GM23248 (cell line): ENCODE data around the gene ANO6. TPM values are rescaled to one million over a fixed set of nuclear protein-coding genes. Genes with fewer than 3 reads are reported as not detected.

ENCODE experiments used
- DNase-seq: peaks from one replicate; pipeline ENCODE4 v3.0.0-alpha.2; 2015
- H2AFZ ChIP-seq: fragments of 200-600 bp; sonication (generic); 2 replicates; pipeline ENCODE4 v1.6.1; 2016; ENCODE audit warnings: antibody characterized with exemption
- H3F3A ChIP-seq: fragments of 200-600 bp; sonication (generic); 2 replicates; pipeline ENCODE4 v1.6.1; 2016; ENCODE audit warnings: mild to moderate bottlenecking, antibody characterized with exemption, mixed run types; ENCODE audit not compliant: insufficient read depth
- H3K27ac ChIP-seq: fragments of 200-600 bp; sonication (generic); 2 replicates; pipeline ENCODE4 v1.5.1; 2016; ENCODE audit warnings: mild to moderate bottlenecking
- H3K27me3 ChIP-seq: fragments of 200-600 bp; sonication (generic); replicated peaks from 2 replicates; pipeline ENCODE4 v1.6.1; 2016; ENCODE audit warnings: mild to moderate bottlenecking; ENCODE audit not compliant: insufficient read depth
- H3K36me3 ChIP-seq: fragments of 200-600 bp; sonication (generic); 2 replicates; pipeline ENCODE4 v1.6.1; 2016; ENCODE audit warnings: low read depth, mild to moderate bottlenecking
- H3K4me1 ChIP-seq: fragments of 200-600 bp; sonication (generic); 2 replicates; pipeline ENCODE4 v1.6.1; 2016; ENCODE audit warnings: mild to moderate bottlenecking; ENCODE audit not compliant: insufficient read depth
- H3K4me2 ChIP-seq: fragments of 200-600 bp; sonication (generic); one replicate; pipeline ENCODE4 v1.6.1; 2016; ENCODE audit warnings: mild to moderate bottlenecking; ENCODE audit not compliant: unreplicated experiment
- H3K4me3 ChIP-seq: fragments of 200-600 bp; sonication (generic); 2 replicates; pipeline ENCODE4 v1.5.1; 2016; ENCODE audit warnings: mild to moderate bottlenecking
- H3K79me2 ChIP-seq: fragments of 200-600 bp; sonication (generic); 2 replicates; pipeline ENCODE4 v1.6.1; 2016; ENCODE audit warnings: mild to moderate bottlenecking; ENCODE audit not compliant: insufficient read depth
- H3K9ac ChIP-seq: fragments of 200-600 bp; sonication (generic); 2 replicates; pipeline ENCODE4 v1.6.1; 2016; ENCODE audit warnings: mild to moderate bottlenecking
- H3K9me2 ChIP-seq: fragments of 200-600 bp; sonication (generic); 2 replicates; pipeline ENCODE4 v1.6.1; 2016; ENCODE audit warnings: mixed run types, mild to moderate bottlenecking, moderate library complexity; ENCODE audit not compliant: insufficient read depth
- H3K9me3 ChIP-seq: fragments of 200-600 bp; sonication (generic); one replicate; pipeline ENCODE4 v1.6.1; 2017; ENCODE audit warnings: low read depth
- H4K20me1 ChIP-seq: fragments of 200-600 bp; sonication (generic); 2 replicates; pipeline ENCODE4 v1.6.0; 2016; ENCODE audit not compliant: insufficient read depth
- EZH2 ChIP-seq: fragments of 200-600 bp; sonication (generic); IDR thresholded peaks from 2 replicates; pipeline ENCODE4 v1.6.1; 2018; ENCODE audit warnings: antibody characterized with exemption, mild to moderate bottlenecking; ENCODE audit not compliant: insufficient read depth, poor library complexity, severe bottlenecking
- EZH2phosphoT487 ChIP-seq: fragments of 200-600 bp; sonication (generic); IDR thresholded peaks from 2 replicates; pipeline ENCODE4 v1.6.1; 2018; ENCODE audit warnings: antibody characterized with exemption, moderate library complexity, mild to moderate bottlenecking, low read depth; ENCODE audit not compliant: insufficient read depth
- WGBS, 2 experiments: methylation state at CpG; one replicate each; pipeline ENCODE4 v1.1.6; 2015 to 2017; ENCODE audit warnings: low lambda C conversion rate in 2 of 2, low coverage in 1 of 2; ENCODE audit errors: missing lambda C conversion rate in 2 of 2; 5-methylcytosine and 5-hydroxymethylcytosine counted together
- in situ Hi-C: fragments of 300-500 bp; cut with MboI; formaldehyde crosslinking; loops from 2 replicates; pipeline ENCODE4 v1.15.0; 2020
- polyA plus RNA-seq: library from polyadenylated mRNA; unstranded; fragments of >200 nt; fragmentation: Nextera tagmentation; extraction: Ambion mirVana; gene quantifications from 2 replicates; pipeline ENCODE4 v1.2.1, GENCODE V29; 2016
- total RNA-seq: library from RNA; depleted of rRNA; stranded (reverse); fragments of >200 nt; shearing (Covaris generic); gene quantifications from 2 replicates; pipeline ENCODE4 v1.2.3, GENCODE V29; 2014

Gene ANO6
- total and polyA plus RNA-seq, 2 experiments from 2014 or later: 50.1 to 65.4 TPM

DNA sequence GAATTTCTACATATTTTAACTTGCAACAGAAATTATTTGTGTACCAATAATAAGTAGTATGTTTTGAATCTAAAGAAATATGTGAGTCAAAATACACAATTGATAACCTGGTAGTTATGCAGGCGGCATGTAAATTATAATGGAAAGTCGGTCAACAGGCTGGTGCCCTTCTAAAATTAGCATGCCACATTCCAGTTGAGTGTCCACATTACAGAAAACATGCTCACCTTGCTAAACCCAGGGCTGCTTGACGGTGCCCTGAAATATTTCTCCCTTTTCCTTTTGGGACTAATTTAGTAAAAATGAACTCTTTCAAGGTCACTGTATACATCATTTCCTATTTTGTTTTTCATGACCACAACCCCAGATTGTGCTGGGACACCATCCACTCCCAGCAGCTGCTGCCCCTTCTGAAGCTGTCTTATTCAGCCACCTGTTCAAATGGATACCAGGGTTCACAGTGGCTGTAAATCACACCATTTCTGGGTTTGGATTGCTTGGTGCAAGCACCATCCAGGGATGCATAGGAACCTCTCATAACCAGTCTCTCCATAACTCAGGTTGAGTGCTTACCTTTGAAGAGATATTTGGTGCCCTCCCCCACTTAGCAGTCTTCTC, 110.6 kb downstream of the ANO6 start:
- Histone ChIP-seq H3K79me2 (peaks cover 66% of the 10 kb centered on the region), H3K9me3 (no peaks in the 10 kb centered on the region), H3K9ac (no peak overlapping the region), H4K20me1 (no peaks in the 10 kb centered on the region), H3F3A (no peaks in the 10 kb centered on the region), H3K4me1 (no peaks in the 10 kb centered on the region; the same call in 1 of the 2 replicates), H3K27me3 (no peaks in the 10 kb centered on the region), H3K4me2 (no peak overlapping the region), H3K36me3 (no peaks in the 10 kb centered on the region), H3K9me2 (no peaks in the 10 kb centered on the region), H2AFZ (no peak overlapping the region), H3K4me3 (no peak overlapping the region), H3K27ac (no peak overlapping the region)
- no peak for DNase-seq
- TF ChIP-seq EZH2 (no peak), EZH2phosphoT487 (no peak)
- in situ Hi-C loops: no loop called here
- 97 to 99% methylated on average over 3 of the region's 3 CpGs for WGBS, 2 experiments

DNA sequence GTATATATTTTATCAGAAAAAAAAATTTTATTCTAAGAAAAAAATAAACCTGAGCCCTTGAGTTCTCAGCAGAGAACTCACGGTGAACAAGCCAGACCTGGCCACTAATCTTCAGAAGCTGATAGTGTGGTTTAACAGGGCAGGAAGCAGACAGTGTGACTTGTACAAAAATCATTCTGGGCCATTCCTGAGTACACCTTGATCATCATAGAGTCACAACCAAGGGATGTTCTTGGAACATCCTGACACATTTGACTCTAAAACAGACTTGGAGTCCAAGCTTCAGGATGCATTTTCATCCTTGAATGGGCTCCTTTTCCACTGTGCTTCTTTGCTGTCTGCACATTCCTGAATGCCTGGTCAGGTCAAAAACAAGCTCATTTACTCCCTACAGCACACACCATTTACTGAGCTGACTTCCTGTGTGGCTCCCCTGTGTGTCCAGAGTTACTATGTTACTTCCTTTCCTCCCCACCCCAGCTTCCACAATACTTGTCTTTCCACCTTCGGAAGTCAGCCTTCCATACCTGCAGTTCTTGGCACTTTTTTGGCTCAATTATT, 112.0 kb downstream of the ANO6 start:
- DNase-seq: peak; percentile 29
- Histone ChIP-seq H3K4me1 (no peaks in the 10 kb centered on the region; the same call in 1 of the 2 replicates), H3K36me3 (no peaks in the 10 kb centered on the region), H4K20me1 (no peaks in the 10 kb centered on the region), H3K9me2 (no peaks in the 10 kb centered on the region), H3K79me2 (peaks cover 52% of the 10 kb centered on the region), H3K27me3 (no peaks in the 10 kb centered on the region), H3K27ac (no peak overlapping the region), H3K4me3 (no peak overlapping the region), H3K9me3 (no peaks in the 10 kb centered on the region), H2AFZ (no peak overlapping the region), H3K4me2 (no peak overlapping the region), H3F3A (no peaks in the 10 kb centered on the region), H3K9ac (no peak overlapping the region)
- no peak for TF ChIP-seq EZH2phosphoT487
- TF ChIP-seq EZH2: no peak
- in situ Hi-C loops: no loop called here
- WGBS, 2 experiments: 97 to 100% methylated on average over 2 of the region's 2 CpGs

DNA sequence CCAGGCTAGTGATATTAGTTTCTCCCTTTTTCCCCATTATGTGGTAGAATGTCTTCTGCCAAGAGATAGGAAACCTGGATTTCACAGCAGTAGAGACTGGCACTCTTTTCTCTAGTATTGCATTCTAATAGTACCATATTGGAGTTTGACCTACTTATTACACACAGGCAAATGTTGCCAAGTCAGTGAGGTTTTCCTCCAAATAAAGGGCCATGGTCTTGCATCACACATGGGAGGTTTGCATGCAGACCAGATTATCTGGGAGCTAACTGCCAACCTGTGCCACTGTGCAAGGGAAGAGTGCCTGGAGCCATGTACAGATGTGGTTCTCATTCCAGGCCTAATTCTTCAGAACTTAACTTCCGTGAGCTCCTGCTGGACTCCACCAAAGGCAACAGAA, 113.3 kb downstream of the ANO6 start:
- no peaks in the 10 kb centered on the region; the same call in 1 of the 2 replicates for H3K4me1 ChIP-seq
- no peak overlapping the region for H3K4me3 ChIP-seq
- H3K9ac ChIP-seq: no peak overlapping the region
- H3K4me2 ChIP-seq: no peak overlapping the region
- no peaks in the 10 kb centered on the region for H3K9me3 ChIP-seq
- H3K9me2 ChIP-seq: no peaks in the 10 kb centered on the region
- H3K79me2 ChIP-seq: peaks cover 52% of the 10 kb centered on the region
- H3K36me3 ChIP-seq: no peaks in the 10 kb centered on the region
- TF ChIP-seq EZH2 (no peak), EZH2phosphoT487 (no peak)
- WGBS, 2 experiments: 89 to 100% methylated on average over 1 of the region's 1 CpG
- H3K27ac ChIP-seq: no peak overlapping the region
- H3F3A ChIP-seq: no peaks in the 10 kb centered on the region; the same call in 1 of the 2 replicates
- DNase-seq: peak; percentile 34
- in situ Hi-C loops: no loop called here
- H4K20me1 ChIP-seq: no peaks in the 10 kb centered on the region
- H3K27me3 ChIP-seq: no peaks in the 10 kb centered on the region
- no peak overlapping the region for H2AFZ ChIP-seq

- in situ Hi-C loops: no loop called here
- Histone ChIP-seq H3F3A (no peaks in the 10 kb centered on the region; the same call in 1 of the 2 replicates), H3K79me2 (peaks cover 52% of the 10 kb centered on the region), H3K4me3 (no peak overlapping the region), H3K9ac (no peak overlapping the region), H3K9me3 (no peaks in the 10 kb centered on the region), H3K27ac (no peak overlapping the region), H3K4me1 (no peaks in the 10 kb centered on the region; the same call in 1 of the 2 replicates), H2AFZ (no peak overlapping the region), H3K27me3 (no peaks in the 10 kb centered on the region), H3K36me3 (no peaks in the 10 kb centered on the region), H3K4me2 (no peak overlapping the region), H4K20me1 (no peaks in the 10 kb centered on the region), H3K9me2 (no peaks in the 10 kb centered on the region)
- no peak for DNase-seq
- TF ChIP-seq EZH2phosphoT487: no peak
- no peak for TF ChIP-seq EZH2
- 97 to 100% methylated on average over 1 of the region's 1 CpG for WGBS, 2 experiments
Measured at GRCh38 chr12:45329702-45330101, 113.8 kb downstream of the ANO6 start.
